Urothelium cell line (cell line): ENCODE data around the gene SERPINH1.
"Not testable (repeated sequence)": the region's sequence is repeated elsewhere in the genome, so short reads cannot be mapped to it uniquely, and the experiment has no call there.

ENCODE experiments used
- DNase-seq: peaks from one replicate; pipeline ENCODE4 v3.0.0; 2011; ENCODE audit warnings: low spot score, mixed read lengths
- FAIRE-seq: peaks from 2 replicates; lab custom pipeline; 2011; peaks lifted over from hg19 to GRCh38; lab: Jason Lieb, UNC

SERPINH1 gene

DNA sequence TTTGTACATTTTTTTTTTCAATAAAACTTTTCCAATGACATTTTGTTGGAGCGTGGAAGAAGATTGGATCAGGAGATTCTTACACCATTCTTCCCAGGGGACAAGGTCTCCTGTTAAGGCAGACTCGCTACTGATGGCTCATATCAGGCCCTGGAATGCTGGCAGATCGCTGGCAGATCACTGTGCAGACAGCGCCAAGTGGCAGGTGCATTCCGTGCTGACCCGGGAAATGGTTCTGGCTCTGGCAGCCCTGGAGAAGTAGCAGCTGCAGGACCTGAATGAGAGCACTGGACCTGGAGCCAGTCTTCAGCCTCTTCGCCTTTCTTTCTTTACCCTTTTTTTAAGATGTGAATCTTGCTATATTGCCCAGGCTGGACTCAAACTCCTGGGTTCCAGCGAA is 10.7 kb downstream of the SERPINH1 start:
- DNase-seq (no peak), FAIRE-seq (no peak)

DNA sequence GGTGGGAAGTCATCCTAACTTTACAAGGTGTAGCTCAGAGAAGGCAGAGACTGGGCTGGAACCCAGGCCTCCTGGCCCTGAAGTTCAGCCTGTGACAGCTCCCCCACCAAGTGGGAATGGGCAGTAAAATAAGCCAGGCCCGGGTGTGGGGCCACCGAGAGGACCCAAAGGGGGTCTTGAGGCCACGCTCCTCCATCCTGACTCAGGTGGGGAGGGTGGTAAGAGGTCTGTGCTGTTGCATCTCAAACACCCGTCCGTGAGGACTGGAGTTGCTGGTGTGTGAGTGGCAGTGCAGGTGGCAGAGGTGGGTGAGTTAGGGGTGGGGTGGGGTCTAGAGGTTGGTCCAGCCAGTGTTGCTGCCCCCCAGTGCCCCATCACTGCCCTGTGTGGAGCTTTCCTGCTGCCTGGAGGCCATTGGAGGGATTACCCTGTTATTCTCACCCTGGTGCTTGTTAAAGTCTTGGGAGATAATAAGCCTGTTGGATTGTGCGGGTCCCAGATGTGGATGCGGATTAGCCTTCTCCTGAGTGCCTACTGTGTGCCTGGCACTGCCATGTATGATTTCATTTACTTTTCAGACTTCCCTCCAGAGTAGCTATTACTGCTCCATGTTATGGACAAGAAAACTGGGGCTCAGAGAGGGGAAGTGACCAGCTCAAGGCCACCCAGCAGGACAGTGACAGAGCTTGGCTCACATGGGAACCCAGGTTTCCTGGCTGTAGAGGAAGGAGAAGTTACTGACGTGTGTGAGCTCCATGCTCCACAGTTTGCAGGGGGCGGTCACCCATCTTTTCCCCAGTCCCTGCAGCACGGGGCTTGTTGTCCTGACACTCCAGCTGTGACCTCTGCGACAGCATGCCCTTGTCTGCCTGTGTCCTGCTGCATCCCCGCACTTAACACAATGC is 12.9 kb downstream of the SERPINH1 start:
- no peak for DNase-seq
- no peak for FAIRE-seq

DNA sequence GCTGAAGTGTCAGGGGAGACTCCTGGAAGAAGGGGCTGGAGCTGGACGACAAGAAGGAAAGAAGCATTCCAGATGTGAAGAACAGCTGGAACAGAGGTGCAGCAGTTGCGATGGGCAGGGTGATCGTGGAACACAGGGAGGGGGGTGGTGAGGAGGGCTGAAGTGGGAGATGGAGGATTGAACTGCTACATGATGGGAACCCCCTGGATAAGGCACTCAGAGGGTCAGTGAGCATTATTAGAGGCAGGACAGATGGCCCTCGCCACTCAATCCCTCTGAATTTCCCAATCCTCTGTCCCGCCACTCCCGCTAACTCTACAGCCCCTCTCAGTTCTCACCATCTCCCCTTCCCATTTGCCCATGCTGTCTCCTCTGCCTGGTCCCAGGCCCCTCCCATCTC is 14.0 kb downstream of the SERPINH1 start:
- FAIRE-seq (no peak), DNase-seq (no peak)

DNA sequence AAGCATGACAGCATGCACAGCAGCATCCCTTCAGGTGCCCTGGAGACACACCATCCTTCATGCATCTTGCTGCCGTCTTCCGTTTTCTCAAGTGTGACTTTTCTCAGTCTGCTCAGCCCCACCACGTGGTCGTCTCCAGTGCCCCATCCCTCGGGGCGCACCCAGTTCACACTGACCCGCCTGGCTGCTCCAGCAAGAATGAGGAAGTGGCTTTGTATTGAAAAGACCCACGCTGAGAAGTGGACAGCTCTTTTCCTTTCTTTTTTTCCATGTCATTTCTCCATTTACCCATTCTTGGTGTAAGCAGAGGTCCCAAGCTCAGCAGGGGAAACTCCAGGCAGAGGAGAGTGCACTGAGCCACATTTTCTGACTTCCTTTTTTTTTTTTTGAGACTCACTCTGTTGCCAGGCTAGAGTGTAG is 14.5 kb downstream of the SERPINH1 start:
- FAIRE-seq (no peak), DNase-seq (no peak)

DNA sequence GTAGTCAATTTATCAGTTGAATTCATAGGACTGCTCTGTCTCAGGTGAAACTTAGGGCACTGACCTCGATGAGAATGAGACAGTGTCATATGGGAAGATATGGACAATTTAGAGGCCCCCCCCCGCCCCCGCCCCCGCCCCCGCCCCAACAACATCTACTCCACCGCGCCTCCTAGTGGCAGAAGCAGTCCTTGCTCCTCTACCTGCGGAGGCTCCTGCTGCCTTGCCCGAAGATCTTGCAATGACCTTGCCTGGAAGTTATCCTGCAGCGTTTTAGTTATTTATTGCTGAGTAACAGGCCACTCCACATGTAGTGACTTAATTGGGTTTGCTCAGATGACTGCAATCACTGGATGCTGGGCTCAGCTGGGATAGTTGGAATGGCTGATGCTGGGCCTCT is 15.2 kb downstream of the SERPINH1 start:
- DNase-seq (peak; percentile 77), FAIRE-seq (no peak)

DNA sequence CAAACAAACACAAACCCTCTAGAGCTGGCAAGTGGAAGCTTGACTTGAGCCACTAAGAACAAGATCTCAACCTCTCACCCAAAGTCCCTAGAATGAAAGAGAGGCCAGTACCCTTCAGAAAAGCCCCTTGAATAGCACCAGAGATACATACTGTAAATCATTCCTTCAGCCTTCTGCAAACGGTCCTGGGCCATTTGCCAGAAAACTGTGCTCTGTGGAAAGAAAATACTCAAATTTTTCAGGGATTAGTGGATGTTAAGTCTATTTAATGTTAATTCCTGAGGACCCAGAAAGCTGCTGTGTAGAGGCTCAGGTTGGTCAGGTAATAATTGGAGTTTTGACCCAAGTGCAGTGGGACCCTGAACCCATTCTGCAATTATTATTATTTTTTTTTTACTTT is 16.9 kb downstream of the SERPINH1 start:
- FAIRE-seq (no peak), DNase-seq (no peak)

DNA sequence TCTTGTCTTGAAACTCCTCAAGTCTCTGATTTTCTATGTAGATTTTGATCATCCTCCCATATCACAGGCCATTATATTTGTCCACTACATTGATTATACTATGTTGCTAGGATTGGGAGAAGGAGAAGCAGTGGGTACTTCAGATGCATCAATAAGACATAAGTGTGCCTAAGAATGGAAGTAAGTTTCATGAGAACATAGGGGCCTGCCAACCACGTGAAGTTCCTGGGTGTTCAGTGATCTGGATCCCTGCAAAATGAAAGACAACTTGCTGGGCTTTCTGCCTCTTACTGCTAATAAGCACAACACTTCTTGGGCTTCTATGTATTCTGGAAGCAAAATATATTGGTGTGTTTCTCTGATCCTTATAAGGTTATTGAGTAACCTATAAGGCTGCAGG is 17.8 kb downstream of the SERPINH1 start:
- FAIRE-seq (no peak), DNase-seq (no peak)

DNA sequence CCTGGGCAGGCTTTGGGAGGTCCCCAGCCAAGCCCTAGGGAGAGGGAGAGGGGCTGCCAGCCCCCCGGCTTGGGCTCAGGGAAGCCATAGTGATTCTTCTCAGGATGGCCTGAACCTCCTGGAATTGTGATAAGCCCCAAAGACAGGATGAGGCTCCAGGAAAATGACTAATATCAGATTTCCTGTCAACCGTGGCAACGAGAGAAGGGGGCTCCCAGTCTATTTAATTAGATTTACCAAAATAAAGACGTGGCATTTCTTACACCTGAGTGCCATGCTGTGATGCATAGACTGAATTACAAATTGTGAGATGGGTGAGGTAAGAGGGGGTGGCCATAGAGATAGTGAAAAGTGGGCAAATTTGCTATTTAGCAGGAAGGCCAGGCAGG is 20.4 kb downstream of the SERPINH1 start:
- no peak for FAIRE-seq

DNA sequence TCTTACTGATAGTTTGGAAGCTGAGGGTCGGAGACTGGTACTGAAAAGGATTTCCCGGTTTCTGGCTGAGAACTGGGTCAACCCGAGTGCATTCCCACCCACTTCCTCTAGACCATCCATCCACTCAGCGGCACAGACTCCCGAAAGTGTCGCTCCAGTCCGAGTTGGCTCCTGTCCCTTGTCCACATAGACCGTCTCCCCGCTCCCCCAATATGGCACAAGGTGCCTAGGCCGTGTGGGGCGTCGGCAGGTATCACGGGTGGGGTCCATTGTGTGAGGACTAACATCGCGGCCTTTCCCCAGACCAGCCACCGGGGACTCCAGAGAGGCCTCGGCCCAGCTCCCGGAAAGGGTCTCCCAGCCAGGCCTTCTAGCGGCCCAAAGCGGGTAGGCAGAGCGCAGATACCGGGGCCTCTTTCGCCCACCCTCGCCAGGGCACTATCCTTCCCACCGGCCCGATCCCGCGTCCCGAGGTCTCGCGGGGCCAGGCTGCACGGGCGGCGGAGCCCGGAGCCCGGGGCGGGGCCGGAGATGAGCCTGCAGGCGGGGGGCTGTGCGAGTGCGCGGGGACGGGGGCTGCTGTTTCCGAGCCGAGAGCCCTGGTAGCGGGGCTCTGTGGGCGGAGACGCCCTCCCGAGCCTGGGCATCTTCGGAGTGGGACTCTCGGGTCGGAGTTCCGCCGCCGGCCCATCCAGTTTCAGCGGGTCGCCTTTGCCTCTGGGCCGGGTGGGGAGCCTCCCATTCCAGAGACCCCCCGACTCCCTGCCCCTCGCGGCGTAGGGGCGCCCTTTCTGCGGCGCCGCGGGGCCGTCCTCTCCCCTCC is 21.1 kb downstream of the SERPINH1 start:
- FAIRE-seq (no peak), DNase-seq (peak; percentile 95)

More for the DNA sequence above, 20.4 kb downstream of the SERPINH1 start:
- DNase-seq, result no peak

DNA sequence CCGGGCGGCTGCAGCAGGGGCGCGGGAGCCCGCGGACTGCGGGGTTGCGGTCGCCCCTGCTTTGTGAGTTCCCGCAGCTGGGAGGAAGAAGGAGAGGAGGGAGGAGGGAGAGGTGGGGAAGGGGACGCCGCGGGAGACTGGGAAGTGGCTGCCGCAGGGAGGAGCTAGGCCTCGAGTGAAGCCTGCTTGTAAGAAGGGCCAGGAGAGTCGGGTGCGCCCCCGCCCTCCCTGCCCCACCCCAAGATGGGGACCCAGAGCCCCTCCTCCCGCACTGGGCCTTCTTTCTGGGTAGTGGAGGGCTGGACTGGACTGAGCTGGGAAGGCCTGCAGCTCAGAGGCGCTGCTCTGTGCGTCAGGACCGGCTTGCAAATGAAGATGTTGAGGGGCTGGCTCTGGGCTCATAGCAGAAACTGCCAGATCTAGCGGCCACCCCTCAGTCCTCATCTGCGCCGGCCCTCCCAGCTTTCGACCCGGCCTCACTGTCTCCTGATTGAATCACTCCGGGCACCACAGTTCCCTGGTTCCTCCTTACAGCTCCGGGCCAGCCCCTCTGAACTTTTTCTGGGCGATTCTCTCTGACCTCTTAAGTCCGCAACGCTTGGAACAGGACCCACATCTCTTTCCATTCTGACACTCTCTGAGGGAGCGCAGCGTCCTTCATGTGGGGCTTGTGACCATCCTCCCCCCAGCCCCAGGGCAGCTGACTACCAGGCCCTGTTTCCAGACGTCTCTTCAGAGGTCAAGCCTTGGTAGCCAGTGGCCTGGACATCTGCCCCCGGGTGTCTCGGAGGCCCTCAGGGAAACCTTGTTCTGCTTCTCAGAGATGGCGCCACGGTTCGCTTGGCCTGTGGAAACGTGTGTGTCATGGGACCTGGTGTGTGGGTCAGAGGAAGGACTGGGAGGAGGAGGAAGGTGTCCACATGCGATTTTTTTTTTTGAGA is 21.9 kb downstream of the SERPINH1 start:
- no peak for FAIRE-seq

DNA sequence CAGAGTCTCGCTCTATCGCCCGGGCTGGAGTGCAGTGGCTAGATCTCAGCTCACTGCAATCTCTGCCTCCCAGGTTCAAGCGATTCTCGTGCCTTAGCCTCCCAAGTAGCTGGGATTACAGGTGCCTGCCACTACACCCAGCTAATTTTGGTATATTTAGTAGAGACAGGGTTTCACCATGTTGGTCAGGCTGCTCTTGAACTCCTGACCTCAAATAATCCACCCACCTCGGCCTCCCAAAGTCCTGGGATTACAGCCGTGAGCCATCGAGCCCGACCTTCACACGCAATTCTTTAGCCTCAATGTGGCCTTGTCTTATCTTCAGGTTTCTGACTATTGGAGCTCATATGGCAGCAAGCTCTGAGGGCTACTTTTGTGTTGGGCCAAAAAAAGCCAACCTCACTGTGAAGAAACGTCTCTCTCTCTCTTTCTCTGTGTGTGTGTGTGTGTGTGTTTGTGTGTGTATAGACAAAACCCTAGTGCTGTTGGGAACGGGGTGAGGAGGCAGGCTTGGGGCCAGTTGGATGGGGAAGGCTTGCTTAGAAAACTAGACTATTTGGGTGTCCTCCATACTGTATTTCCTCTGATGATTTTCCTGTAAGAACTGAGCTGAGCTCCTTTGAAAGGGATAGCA is 22.7 kb downstream of the SERPINH1 start:
- DNase-seq, FAIRE-seq: not testable (repeated sequence)

More for the DNA sequence above, 21.9 kb downstream of the SERPINH1 start:
- peak; percentile 58 for DNase-seq

DNA sequence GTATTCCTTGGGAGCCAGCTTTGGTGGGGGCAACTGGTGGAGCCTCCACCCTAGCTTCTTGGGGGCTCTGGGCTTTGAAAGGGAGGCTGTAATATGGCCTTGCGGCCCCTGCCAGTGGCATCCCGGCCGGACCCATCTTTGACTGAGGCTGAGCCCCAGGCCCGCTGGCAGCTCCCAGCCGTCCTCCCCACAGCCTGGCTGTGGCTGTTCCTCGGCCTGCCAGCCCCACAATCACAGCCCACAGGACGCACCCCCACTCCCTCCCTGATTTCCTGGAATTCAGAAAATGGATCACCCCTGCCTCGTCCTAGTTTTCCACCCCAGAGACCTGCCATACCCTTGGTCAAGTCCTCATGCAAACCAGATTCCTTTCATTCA is 23.2 kb downstream of the SERPINH1 start:
- FAIRE-seq (no peak), DNase-seq (no peak)

DNA sequence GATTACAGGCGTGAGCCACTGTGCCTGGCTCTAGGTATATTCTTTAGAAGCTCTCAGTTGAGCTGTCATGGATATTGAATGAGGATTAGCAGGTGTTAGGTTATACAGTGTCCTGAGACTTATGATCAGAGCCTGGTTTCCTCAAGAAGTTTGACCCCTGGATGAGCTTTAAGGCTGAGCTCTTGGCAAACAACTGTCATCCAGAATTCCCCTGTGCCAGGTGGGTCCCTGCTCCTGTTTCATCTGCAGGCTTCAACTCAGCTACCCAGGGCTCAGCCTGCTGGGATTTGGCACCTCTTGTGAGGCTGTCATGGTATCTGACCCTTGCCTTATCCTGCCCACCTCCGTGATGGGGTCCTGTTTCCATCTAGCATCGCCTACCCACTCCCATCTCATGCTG is 24.3 kb downstream of the SERPINH1 start:
- no peak for FAIRE-seq
- DNase-seq, result no peak

DNA sequence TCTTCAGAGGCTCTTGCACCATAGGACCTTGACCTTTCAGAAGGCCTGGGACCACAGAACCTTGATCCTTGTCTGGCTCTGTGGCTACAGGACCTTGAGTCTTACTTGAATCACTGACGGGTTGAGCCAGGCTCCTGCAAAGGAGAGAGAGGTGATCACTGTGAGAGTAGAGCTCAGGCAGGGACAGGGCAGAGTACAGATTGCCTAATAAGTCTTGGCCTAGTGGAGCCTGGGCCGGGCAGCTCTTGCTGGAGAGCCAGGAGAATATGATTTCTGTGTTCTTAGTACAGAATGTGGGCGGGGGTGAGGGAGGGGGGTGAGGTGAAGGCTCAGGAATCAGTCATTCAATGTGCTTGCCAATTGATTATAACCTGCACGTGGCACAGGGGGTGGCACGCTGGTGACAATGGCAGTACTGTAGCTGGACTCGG is 26.0 kb downstream of the SERPINH1 start:
- FAIRE-seq, result no peak
- DNase-seq, result no peak

DNA sequence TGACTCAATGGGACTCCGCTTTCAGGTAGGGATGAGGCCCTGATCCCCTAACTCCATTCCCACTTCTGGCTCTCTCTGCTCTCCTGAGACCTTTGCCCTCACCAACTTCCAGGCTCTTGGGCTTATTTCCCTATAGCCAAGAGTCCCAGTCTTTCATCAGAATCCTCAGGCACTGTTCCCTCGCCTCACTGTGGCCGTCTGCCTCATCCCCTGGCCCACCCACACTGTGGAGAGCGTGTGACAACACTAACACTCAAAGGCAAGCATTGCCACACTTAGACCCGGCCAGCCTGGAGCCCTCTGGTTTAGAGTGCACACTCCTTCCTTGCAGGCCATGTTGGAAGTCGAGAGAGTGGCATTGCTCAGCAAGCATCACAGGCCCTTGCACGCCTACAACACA is 27.0 kb downstream of the SERPINH1 start:
- FAIRE-seq, result no peak
- no peak for DNase-seq

DNA sequence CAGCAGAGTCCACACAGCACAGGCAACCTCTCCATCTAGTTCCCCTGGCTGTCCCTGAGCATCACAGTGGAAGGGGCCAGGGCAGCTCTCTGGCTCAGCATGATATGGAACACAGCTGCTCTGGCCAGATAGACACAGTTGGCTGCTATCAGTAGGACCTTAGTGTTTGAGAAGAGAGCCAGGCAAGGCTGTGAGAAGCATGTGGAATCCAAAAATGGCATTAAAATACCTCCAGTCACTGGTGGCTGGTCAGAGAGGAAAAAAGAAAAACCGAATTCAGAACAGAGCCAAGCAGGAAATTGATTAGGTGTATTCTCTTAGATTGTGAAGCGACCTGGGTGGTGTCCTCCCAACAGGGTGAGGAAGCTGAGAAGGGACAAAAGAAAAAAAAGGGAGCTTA is 27.9 kb downstream of the SERPINH1 start:
- no peak for DNase-seq
- no peak for FAIRE-seq

DNA sequence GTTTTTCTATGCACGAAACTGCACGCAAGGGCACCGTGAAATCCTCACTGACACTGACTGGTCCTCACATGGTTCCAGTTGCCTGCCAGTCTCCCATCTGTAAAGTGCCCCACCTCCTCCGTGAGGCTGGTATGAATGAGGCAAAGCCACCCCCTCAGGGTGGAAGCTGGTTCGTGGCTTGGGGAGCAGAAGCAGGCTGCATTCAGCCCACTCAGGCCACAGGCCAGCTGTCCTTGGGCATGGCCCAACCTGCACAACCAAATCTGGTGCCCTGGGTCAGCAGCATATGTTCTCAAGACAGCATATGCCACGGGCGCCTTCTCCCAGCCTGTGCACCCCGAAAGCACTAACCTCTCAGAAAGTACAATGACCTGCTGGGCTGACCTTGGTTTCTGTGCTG is 29.3 kb downstream of the SERPINH1 start:
- FAIRE-seq (no peak), DNase-seq (no peak)

DNA sequence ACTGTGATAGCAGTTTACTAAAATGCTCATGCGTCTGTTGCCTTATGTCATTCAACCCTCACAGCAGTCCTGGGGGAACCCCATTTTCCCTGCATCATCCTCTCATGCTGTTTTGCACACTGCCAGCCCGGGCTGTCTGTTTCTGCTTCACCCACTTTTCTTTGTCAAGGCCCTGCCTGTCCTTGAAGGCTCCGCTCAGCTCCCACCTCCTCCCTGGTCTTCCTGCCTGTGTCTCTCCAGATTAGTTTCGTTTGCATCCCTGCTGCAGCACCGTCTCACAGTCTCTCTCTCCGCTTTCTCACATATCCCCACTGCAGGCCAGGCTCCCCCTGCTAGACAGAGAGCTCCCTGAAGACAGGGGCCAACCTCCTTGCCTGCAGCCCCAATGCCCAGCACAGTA is 29.9 kb downstream of the SERPINH1 start:
- no peak for FAIRE-seq
- no peak for DNase-seq

DNA sequence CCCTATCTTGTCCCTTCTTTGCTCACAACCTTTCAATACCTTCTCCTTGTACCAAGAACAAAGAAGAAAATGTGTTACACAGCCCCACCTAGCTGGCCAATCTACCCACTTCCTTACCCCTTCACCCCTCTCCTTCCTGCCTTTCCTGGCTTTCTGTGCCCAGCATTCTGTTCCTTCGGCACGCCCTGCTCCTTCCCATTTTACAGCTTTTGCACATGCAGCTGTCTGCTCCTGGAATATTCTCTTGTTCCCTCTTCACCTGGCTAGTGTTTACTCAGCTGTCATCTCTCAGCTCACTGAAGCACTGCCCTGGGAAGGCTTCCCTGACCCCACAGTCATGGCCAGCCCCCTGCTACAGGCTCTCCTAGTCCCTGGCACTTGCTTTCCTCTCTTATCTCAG is 30.7 kb downstream of the SERPINH1 start:
- FAIRE-seq (no peak), DNase-seq (no peak)

DNA sequence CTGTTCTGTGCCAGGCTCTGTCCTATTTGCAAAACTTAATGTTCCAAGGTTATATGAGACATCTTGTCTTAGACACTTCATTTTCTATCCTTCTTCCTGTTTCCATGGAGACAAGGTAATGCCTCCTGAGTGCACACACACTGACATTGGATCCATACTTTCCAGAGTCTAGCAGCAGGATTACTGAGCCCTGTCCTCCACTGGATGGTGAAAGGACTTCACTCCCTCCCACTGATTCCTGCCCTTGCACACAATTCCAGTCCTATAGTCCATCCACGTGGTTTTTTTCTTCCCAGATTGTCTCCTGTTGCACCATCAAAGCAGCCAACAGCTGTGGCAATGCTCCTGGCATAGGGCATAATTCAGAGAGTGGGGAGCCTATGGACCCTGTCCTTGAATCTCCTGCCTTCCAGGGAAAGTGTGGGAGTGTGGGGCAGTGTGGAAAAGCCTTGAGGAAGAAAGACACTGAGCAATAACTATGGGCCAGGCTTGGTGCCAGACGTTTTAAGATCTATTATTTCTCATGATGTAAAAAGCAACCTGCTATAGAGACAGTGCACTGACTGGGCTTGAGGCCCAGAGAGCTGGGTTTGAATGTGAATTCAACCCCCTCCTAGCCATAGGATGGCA is 31.3 kb downstream of the SERPINH1 start:
- FAIRE-seq, result no peak
- DNase-seq, result no peak
